GM19463 (cell line): ENCODE results near the gene TICRR.
"Not testable (repeated sequence)": the region's sequence is repeated elsewhere in the genome, so short reads cannot be mapped to it uniquely, and the experiment has no call there.

Experiments
- ATAC-seq: cut with Tn5 transposase; IDR thresholded peaks from one replicate; pipeline ENCODE4 v1.9.1; 2021; ENCODE audit warnings: mild to moderate bottlenecking, moderate library complexity; ENCODE audit not compliant: unreplicated experiment

Gene TICRR, protein sequence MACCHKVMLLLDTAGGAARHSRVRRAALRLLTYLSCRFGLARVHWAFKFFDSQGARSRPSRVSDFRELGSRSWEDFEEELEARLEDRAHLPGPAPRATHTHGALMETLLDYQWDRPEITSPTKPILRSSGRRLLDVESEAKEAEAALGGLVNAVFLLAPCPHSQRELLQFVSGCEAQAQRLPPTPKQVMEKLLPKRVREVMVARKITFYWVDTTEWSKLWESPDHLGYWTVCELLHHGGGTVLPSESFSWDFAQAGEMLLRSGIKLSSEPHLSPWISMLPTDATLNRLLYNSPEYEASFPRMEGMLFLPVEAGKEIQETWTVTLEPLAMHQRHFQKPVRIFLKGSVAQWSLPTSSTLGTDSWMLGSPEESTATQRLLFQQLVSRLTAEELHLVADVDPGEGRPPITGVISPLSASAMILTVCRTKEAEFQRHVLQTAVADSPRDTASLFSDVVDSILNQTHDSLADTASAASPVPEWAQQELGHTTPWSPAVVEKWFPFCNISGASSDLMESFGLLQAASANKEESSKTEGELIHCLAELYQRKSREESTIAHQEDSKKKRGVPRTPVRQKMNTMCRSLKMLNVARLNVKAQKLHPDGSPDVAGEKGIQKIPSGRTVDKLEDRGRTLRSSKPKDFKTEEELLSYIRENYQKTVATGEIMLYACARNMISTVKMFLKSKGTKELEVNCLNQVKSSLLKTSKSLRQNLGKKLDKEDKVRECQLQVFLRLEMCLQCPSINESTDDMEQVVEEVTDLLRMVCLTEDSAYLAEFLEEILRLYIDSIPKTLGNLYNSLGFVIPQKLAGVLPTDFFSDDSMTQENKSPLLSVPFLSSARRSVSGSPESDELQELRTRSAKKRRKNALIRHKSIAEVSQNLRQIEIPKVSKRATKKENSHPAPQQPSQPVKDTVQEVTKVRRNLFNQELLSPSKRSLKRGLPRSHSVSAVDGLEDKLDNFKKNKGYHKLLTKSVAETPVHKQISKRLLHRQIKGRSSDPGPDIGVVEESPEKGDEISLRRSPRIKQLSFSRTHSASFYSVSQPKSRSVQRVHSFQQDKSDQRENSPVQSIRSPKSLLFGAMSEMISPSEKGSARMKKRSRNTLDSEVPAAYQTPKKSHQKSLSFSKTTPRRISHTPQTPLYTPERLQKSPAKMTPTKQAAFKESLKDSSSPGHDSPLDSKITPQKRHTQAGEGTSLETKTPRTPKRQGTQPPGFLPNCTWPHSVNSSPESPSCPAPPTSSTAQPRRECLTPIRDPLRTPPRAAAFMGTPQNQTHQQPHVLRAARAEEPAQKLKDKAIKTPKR (N-terminal part only)

DNA sequence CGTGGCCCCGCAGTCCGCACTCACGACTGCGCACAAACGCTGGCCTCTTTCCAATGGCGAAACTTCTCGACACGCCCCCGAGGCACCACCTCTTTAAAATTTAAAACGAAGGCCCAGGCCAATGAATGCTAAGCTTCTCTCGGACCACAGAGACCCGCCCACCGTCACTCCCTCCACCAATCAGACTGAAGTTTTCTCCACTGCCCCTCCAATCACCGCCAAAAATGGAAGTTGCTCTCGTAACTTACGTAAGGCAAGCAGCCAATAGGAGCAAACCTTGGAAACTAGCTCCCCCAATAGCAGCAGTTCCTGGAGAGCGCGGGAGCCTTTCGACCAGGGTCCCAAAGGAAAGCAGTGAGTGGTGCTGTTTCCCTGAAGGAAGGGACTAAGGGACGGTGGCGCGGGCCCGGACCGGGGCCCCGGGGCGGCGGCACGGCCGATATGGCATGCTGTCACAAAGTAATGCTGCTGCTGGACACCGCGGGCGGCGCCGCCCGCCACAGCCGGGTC, at the start of gene TICRR:
TSS of gene TICRR (plus strand) at position 324 of the 510 bp plus-strand sequence. CDS start at position 442, 118 bp downstream.
- peak; percentile 96 for ATAC-seq

DNA sequence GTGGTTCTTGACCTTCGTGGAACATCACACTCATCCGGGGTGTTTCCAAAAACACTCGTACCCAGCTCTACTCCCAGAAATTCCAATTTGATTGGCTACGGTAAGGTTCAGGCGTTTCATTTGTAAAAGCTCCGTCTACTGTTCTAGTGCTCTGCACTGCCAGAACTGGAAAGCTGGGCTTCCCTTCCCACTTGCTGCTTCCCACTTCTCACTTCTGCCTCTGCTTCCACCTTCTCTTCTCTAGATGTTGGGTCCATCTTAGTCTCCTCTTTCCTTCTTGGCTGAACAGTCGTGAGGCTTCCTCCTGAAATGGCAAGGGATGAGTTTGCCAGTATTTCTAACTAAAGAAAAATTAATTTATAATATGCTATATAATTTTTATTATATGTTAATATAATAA, 49.1 kb upstream of the TICRR start:
- ATAC-seq: no peak

DNA sequence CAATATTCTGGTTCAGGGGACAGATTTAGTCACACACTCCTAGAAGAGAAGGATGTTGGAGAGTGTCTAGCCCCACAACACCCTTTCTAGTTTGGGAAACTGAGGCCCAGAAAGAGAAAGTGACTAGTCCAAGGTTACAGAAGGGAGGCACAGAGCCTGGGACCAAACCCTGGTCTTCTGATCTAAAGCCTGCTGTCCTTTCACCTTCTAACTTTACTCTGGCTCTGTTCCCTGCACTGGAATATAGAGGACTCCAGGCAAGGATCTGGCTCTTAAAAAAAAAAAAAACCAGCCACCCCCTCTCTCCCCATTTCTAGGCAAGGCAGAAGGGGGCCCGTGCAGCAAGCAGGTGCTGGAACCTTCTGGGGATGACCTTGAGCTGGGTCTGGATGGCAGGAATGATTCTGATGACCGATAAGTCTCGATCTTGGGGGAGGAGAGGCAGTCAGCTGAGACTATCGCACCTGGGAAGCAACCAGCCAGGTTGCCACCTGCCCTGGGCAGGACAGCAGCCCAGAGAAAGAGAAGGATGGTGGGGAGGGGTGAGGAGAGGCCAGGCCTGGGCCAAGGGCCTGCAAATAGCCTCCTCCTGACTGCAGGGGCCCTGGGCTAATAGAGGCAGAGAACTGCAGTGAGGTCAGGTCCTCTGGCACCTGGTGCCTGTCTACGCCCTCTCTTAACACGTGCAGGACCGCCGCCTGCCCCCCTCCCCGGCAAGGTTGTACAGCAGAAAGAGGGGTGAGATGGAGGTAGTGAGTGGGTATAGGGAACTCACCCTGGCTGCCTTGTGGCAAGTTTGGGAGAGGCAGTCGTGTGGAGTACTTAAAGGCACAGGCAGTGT, 48.4 kb upstream of the TICRR start:
- ATAC-seq: no peak

DNA sequence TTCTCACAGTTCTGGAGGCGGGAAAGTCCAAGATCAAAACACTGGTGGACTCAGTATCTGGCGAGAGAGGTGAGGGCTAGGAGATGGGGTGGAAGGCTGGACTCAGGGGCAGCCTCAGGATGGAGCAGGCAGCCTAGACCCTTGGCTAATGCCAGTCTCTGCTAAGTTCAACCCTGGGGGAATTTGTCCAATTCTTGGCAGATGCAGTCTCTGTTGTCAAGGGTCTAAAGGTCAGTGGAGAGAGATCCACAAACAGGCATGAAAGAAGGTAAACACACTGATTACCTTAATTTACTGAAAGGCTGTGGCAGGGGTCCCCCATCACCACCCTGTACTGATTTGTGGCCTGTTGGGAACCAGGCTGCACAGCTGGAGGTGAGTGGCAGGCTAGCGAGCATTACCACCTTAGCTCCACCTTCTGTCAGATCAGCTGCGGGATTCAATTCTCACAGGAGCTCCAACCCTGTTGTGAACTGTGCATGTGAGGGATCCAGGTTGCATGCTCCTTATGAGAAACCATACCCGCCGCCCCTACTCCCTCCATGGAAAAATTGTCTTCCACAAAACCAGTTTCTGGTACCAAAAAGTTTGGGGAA, 46.4 kb upstream of the TICRR start:
- no peak for ATAC-seq

DNA sequence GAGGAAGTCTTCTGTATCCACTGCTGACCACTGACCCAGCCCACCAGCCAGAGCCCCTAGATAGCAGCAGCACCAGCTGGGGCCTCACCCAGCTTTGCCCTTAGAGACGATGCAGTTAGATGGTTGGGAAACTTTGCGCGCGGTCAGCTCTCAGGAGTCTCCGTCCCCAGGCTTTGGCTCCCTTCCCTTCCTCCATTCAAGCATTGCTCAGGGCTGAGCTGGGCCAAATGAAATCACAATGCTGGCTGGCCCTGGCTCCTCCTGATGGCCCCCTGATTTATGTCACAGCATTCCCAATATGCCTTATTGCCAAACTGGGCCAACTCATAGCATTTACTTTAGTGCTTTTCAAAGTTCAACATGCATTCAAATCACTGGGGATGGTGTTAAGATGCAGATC, 44.3 kb upstream of the TICRR start:
- ATAC-seq: no peak

DNA sequence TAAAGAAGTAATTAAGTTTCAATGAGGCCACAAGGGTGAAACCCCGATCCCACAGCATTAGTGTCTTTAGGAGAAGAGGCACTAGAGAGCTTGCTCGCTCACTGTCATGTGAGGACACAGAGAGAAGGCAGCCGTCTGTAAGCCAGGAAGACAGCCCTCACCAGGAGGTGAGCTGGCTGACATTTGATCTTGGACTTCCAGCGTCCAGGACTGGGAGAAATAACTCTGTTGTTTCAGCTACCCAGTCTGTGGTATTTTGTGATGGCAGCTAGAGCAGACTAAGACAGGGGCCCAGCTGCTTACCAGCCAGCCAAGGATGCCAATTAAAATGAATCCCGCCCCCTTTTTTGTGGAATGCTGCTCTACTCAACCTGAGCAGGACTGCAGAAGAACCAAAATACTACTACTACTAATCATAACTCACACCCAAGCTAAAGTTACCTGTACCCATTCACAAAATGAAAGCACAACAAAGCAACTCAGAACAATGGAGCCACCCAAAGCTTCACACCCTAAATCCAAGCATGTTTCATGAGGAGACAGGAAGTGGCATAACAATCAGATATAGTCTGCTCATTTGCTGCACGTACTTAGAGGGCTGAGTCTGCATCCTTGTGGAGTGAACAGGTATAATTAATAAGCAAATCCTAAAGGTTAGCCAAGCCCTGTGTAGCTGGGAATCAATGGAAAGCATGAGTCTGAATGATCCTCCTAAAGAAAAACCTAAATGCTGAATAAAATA, 43.3 kb upstream of the TICRR start:
- no peak for ATAC-seq

DNA sequence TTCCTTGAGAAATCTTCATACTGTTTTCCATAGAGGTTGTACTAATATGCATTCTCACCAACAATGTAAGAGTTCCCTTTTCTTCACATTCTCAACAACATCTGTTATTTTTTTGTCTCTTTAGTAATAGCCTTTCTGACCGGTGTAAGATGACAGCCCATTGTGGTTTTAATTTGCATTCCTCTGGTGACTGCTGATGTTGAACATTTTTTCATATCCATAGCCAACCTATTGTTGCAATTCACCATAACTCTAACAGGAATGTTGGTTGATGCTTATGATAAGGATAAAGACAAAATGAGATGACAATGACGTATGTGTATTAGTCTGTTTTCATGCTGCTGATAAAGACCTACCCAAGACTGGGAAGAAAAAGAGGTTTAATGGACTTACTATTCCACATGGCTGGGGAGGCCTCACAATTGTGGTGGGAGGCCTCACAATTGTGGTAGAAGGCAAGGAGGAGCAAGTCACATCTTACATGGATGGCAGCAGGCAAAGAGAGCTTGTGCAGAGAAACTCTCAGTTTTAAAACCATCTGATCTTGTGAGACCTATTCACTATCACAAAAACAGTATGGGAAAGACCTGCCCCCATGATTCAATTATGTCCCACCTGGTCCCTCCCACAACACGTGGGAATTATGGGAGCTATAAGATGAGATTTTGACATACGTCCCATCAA, 41.3 kb upstream of the TICRR start:
- no peak for ATAC-seq

DNA sequence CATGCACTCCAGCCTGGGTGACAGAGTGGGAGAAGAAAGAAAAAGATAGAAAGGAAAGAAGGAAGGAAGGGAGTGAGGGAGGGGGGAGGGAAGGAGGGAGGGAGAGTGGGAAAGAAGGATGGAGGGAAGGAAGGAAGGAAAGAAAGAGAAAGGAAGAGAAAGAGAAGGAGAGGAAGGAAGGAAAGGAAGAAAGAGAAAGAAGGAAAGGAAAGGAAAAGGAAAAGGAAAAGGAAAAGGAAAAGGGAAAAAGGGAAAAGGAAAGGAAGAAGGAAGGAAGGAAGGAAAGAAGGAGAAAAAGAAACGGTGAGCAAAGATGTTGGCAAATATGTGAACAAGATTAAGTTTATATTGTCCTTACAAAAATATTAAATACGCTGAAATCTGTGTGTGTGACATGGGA, 36.2 kb upstream of the TICRR start:
- ATAC-seq: no peak

DNA sequence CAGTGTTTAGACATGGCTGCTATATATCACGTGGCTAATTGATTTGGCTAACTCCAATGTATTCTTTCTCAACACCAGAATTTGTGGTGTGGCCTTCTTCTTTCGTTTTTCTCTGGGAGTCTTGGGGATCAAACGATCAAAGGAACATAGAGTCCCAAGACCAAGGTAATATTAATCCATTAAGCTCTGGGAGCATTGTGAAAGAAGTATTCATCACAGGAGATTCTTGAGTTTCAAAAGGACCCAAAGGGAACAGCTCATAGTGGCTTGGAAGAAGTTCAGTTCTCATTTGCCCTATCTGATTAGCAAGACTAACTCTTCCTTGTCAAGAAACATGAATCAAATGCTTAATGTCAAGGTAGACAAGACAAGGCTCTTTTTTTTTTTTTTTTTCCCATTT, 32.9 kb upstream of the TICRR start:
- no peak for ATAC-seq

DNA sequence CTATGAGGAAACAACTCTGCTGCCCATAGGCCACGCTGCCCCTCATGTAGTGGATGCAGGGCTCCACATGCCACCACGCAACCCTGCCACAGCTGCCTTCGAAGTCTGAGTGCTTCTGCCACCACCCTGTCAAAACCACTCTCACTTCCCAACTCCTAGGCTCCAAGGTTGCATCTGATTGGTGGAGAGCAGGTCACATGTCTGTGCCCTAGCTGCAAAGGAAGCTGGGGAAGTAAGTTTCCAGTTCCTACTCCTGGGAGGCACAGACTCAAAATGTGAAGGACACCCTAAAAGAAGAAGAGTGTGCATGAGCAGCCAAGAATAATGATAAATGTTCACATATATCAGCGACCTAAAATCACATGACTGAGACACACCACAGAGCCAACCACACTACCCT, 31.9 kb upstream of the TICRR start:
- ATAC-seq: no peak

DNA sequence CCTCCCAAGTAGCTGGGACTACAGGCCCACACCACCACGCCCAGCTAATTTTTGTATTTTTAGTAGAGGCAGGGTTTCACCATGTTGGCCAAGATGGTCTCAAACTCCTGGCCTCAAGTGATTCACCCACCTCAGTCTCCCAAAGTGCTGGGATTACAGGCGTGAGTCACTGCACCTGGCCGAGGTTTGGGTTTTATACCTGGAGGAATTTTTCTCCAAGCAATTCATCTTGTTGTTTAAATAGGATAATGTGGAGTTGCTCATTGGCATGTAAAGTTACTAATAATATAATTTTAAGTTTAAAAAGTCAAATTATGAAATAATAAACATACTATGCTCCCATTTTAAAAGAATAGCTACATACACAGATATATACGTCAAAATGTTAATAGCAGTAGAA, 26.1 kb upstream of the TICRR start:
- not testable (repeated sequence) for ATAC-seq

DNA sequence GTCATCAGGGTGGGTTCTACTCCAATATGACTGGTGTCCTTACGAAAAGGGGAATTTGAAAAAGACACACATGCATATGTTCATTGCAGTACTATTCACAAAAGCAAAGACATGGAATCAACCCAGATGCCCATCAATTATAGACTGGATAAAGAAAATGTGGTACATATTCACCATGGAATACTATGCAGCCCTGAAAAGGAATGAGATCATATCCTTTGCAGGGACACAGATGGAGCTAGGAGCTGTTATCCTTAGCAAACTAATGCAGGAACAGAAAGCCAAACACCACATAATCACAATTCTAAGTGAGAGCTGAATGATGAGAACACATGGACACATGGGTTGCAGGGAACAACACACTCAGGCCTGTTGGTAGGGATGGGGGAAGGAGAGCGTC, 24.8 kb upstream of the TICRR start:
- ATAC-seq: no peak

DNA sequence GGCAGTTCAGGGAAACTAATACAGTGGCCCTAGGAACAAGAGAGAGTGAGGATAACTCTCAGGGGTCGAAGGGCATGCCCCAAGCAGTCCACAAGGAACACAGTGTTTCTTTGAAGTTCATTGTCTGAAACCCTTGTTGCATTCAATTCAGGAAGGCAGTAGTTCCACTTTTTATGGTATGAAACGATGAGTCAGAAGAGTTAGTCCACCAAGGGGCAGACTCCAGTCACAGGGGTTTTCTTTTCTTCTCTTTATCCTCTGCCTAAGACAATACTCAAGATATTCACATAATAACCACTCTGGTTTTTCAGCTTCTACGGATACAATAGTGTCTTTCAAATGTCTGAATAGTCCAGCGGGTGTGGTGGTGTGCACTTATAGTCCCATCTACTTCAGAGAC, 23.7 kb upstream of the TICRR start:
- ATAC-seq: peak; percentile 85

DNA sequence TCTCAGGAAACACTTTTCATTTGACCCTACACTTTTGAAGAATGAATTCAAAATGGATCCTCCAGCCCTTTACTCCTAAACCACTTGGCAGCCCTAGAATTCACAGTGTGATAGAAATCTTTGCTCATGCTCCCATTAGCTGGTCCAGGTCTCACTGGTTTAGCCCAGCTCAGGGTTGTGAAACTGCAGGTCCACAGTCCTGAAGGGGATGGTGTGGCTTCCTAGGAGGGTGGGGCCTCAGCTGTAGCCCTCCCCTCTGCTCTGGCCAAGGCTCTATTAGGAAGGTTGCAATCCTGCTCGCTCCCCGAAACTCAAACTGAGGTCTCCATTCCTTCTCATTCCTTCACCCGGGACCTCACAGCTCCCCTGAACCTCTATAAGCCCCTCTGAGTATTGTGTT, 21.6 kb upstream of the TICRR start:
- ATAC-seq: no peak

DNA sequence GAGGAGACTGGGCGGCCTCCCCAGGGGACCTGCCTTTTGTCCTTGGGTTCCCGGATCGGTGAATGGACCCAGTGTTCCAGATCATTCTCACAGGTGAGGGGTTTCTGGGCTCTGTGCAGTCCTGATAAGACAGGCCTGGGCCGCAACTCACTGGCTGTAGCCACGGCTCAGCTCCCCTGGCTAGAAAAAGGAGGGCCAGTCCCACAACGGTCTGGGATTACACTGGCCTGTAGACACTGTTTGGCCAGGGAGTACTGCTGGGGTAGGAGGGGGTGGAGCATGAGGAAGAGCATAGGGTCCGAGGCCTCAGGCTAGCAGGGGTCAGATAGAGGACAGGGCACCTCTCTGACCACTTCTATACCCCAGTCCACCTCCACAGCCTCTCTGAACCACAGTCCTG, 21.0 kb upstream of the TICRR start:
- no peak for ATAC-seq

DNA sequence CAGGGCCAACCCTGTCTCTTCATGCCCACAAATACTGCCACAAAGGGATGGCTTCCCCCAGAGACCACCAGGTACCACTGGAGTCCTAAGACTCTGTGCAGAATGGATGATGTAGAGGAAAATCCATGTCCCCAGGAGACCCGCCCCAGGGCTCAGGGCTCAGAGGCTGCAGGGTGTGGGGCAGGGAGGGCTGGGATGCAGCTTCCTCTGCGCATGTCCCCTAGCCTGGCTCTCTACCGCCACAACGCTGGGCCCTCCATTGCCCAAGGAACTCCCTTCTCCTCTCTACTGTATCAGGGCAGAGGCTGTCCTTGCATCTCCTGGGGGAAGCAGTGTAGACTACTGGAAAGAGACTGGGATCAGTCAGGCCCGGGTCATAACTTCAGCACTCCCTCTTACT, 19.5 kb upstream of the TICRR start:
- ATAC-seq: no peak

DNA sequence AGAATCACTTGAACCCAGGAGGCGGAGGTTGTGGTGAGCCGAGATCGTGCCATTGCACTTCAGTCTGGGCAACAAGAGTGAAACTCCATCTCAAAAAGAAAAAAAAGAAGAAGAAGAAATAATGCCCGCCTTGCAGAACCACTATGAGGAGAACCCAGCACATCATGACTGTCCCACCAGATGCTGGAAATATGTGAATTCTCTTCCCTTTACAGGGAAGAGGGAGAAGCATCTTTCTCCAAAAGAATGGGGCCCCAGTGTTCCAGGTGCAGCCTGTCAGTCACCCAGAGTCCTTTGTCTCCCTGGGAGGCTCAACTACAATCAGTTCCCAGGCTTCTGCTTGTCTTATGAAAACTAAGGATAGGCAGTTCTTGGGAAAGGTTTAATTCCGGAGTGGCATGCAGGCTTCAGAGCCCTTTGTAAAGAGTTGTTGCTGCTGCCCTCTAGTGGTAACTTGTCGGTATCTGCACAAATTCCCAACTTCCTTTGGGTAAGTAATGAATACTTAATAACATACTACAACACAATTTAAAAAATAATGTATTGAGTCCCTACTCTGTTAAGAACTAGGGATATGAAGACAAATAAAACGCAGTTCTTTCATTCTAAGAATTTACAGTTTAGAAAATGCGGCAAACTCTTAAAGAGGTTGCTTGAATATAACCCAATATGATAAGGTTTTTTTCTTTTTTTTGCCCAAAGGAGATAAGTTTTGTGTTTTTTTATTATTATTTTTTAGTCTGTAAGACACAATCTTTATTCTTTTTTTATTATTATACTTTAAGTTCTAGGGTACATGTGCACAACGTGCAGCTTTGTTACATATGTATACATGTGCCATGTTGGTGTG, 18.6 kb upstream of the TICRR start:
- no peak for ATAC-seq
